GM18858 (cell line): ENCODE results near the gene RUNX3.

Experiments
- ATAC-seq: cut with Tn5 transposase; IDR thresholded peaks from one replicate; pipeline ENCODE4 v1.9.1; 2021; ENCODE audit not compliant: unreplicated experiment

Gene RUNX3

GRCh38 chr1:24948079-24948827, 18.2 kb upstream of the RUNX3 start:
- ATAC-seq, result no peak

DNA sequence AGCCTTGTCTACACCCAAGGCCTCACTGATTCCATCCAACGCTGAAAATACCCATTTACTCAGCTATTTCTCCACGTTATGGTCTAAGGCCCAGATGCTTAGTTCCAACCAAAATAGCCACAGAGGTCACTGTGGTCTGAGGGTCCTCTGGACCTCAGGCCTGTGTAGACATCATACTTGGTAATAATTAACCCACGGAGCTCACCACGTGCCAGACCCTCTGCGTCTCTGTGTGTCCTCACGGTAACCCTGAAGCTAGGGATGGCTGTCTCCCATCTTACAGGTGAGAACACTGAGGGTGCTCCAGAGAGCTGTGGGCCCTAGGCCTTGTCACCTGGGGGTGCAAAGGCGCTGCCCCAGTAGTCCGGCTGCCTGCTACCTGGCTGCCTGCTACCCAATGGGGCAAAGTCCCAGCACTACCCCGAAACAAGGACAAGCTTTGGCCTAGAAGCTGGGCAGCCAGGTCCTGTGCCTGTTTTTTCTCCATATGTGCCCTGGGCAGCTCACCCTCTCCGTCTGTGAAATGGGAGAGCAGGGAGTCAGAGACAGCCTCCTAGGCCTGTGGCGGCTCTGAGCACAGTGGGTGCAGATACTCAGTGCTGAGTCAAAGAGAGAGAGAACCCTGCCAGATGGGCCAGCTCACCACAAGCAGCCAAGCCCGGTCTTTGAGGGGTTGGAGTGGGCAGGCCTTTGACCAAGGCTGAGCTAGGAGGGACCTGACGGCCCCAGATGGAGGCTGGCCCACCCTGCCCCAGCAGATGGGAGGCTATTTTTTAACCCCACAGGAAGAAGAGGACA, 17.0 kb upstream of the RUNX3 start:
- ATAC-seq, result peak; percentile 69

DNA sequence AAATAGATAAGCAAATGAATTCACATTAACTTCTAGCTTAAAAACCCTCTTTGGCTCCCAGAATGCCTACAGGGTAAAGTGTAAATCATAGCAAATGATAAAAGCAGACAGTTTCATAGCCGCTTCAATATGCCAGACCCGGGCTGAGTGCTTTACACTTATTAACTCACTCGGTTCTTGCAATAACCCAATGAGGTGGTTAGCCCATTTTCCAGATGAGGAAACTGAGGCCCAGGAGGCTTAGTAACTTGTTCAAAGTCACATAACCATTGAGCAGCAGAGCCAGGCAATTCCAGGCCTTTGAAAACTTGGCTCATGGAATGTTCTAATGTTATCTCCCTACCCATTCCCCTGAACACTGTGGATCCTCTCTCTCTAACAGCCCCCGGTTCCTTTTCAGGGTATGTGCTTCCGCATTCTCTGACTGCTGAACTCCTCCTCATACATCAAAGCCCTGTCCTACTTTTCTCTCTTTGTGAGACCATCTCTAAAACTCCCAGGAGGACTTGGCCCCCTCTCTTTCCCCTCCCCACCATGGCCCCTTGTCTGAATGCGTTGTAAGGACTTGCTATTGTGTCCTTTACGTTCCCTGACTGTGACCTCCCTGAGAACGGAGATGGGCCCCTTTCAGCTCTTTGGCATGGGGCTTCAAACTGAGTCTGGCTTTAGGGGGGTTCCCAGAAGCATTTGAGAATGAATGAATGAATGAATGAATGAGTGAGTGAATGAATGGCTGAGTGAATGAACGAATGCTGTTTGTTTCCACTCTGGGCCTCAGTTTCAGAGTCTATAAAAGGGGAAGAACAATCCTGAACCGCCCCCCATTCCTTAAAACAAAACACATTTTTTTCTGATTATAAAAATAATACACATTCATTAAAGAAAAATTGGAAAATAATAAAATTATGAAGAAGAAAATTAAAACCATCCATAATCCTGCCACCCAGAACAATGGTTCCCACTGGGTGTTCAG, 15.6 kb upstream of the RUNX3 start:
- ATAC-seq, result no peak

GRCh38 chr1:24944318-24944717, 14.2 kb upstream of the RUNX3 start:
- ATAC-seq, result no peak

GRCh38 chr1:24942789-24943188, 12.7 kb upstream of the RUNX3 start:
- no peak for ATAC-seq

DNA sequence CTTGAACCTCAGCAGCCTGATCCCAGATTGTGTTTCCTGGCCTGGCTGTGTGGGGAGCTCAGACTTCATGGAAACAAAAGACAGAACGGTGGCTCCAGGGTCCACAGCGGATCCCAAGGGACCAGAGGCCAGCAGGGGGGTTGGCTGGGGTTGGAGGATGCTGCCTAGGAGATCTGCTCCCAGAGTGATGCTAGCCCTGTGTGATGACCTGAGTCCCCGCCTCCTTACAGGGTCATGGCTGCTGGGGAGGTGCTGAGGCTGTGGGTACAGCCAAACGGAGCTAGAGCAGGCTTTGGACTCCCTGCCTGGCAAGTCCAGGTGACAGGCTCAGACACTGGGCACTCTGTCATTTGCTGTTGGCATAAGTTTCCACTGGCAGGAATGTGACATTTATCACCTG, 11.5 kb upstream of the RUNX3 start:
- no peak for ATAC-seq

DNA sequence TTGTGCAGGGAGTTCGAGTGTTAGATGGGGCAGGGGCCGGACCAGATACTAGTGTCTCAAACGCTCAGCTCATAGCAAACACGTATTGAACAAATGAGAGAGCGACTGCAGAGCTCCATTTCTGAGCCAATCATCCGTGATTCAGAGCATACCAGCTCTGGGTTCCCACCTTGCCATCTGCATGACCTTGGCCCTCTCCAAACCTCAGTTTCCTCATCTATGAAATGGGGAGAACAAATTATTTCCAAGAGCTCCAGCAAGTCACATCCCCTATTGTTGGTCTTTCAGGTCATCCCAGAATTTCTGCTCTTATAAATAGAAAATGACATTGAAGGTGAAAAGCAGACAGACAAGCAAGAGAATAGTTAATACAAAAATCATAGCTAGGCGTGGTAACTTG, 10.2 kb upstream of the RUNX3 start:
- no peak for ATAC-seq

DNA sequence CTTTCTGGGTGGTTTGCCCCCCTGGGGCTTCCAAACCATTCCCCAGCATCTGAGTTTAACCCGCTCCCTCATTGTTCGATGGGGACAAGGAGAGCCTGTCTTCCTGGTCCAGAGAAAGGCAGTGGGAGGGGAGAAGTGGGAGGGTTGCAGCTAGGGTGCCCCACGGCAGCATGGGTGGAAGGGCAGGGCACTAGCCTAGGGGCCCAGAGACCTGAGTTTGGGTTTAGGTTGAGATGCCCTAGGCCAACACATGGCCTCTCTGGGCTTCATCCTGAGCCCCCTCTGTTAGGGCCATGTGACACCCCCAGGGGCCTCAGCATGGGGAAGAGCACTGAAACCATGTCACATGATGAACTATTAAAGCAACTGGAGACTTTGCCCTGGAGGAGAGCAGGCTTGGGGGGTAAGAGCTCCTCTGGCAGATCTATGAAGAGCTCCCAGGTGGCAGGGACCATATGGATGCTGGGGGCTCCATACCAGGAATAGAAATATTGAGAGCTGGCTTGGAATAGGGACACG, 9.7 kb upstream of the RUNX3 start:
- no peak for ATAC-seq

- ATAC-seq, result no peak
Observed at GRCh38 chr1:24939040-24939674, 9.1 kb upstream of the RUNX3 start.

- no peak for ATAC-seq
Observed at GRCh38 chr1:24938276-24938675, 8.2 kb upstream of the RUNX3 start.

GRCh38 chr1:24936684-24937083, 6.6 kb upstream of the RUNX3 start:
- ATAC-seq, result no peak

DNA sequence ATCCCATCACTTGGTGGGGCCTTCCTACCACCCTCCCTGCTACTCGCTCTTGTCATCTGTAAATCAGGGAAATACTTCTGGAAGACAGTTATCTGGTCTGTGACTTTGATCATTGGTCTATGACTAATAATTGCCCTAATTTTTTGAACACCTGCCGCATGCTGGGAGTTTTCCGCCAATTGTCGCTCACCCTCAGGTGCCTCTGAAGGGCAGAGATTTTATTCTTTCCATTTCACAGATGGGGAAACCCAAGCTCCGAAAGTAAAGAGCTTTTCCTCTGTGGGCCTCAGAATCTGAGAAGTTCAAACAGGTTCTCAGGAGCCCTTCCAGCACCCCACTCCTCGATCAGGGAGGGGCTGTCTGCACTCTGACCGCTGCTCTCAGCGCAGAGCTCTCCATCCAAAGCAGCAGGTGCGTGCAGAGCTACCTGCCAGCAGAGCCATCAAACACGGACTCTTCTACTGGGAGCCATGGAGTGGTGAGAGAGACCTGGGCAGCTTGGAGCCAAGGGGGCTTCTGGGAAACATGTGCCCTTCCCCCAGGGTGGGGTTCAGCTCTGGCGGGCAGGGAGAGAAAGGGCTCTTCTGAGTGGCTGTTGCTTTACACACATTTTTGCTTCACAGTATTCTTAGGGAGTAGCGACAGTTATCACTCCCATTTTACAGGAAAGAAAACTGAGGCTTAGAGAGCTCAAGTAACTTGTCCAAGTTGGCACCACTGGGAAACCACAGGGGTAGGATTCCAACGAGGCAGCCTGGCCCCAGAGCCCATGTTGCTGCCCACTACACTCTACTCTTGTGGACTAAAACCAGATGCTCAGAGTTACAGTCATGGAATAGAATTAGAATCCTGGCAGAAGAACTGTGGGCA, 5.8 kb upstream of the RUNX3 start:
- ATAC-seq, result no peak

GRCh38 chr1:24935196-24935526, 5.1 kb upstream of the RUNX3 start:
- ATAC-seq, result no peak

DNA sequence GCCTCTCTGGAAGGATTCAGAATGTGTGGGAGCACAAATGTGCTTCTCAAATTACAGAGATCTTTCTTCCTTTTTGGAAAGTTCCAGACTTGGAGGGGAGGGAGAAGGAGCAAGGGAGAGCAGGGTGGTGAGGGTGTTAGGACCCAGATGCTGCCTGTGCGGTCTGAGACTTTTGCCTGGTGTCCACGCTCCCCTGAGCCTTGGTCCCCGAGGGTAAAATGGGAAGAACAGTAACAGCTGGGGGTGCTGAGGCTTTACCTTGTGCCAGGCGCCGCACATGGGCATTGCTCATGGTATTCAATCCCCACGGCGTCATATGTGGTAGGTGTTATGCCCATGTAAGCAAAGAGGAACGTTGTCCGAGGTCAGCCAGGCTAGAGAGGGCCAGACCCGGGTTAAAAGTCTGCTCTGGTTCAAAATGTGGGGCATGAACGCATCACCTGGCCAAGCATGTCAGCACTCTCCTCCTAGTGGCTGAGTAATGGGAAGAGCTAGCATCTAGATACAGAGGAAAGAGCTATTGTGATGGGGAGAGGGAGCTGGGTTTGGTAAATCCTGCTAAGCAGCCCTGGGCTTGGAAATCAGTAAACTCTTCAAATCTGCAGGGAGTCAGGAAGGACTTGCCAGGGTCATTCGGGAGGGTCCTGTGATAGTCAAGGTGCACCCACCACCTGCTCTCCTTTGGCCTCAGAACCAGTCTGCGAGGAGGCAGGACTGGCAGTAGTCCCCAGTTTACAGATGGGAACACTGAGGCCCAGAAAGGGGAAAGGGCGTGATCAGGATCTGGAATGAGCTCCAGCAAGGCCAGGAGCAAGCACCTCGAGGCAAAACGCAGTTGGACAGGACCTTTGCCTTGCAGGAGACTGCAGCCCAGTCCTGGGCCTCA, 4.5 kb upstream of the RUNX3 start:
- no peak for ATAC-seq

GRCh38 chr1:24933468-24933867, 3.4 kb upstream of the RUNX3 start:
- ATAC-seq, result no peak

GRCh38 chr1:24932725-24933294, 2.7 kb upstream of the RUNX3 start:
- ATAC-seq, result no peak

- ATAC-seq, result no peak
Observed at GRCh38 chr1:24932284-24932683, 2.2 kb upstream of the RUNX3 start.

GRCh38 chr1:24931468-24932231, 1.6 kb upstream of the RUNX3 start:
- no peak for ATAC-seq
